HepG2 (cell line): ENCODE data around the gene CCDC183. TPM values are rescaled to one million over a fixed set of nuclear protein-coding genes. Genes with fewer than 3 reads are reported as not detected.

Experiments used
- BCL3 ChIP-seq: sonication (generic); formaldehyde crosslinking; IDR thresholded peaks from 2 replicates; pipeline ENCODE4 v1.5.1; 2020; ENCODE audit warnings: mild to moderate bottlenecking, missing genetic modification reagents, moderate library complexity
- GPBP1L1 ChIP-seq: sonication (generic); formaldehyde crosslinking; IDR thresholded peaks from 2 replicates; pipeline ENCODE4 v1.5.0; 2020; ENCODE audit warnings: mild to moderate bottlenecking, missing genetic modification reagents
- HMG20B ChIP-seq: conservative IDR thresholded peaks from 2 replicates; pipeline ENCODE4 v1.6.1; 2016; ENCODE audit warnings: missing genetic modification reagents, missing compliant biosample characterization
- NFE2L1 ChIP-seq: sonication (generic); formaldehyde crosslinking; IDR thresholded peaks from 2 replicates; pipeline ENCODE4 v1.4.0; 2020; ENCODE audit warnings: missing genetic modification reagents, mild to moderate bottlenecking, borderline replicate concordance
- NKX3-1 ChIP-seq: sonication (generic); formaldehyde crosslinking; IDR thresholded peaks from 2 replicates; pipeline ENCODE4 v1.5.0; 2020; ENCODE audit warnings: missing genetic modification reagents
- PAF1 ChIP-seq: IDR thresholded peaks from 2 replicates; pipeline ENCODE4 v1.6.1; 2016; ENCODE audit warnings: missing genetic modification reagents, missing compliant biosample characterization
- POLR2A ChIP-seq, 2 experiments: IDR thresholded peaks; 2 replicates each; pipeline ENCODE4 v1.6.1; 2011; ENCODE audit warnings: low read depth in 2 of 2, low read length in 2 of 2, mild to moderate bottlenecking in 1 of 2, moderate library complexity in 1 of 2; ENCODE audit not compliant: insufficient read depth in 1 of 2
- POLR2G ChIP-seq: fragments of 200-400 bp; formaldehyde crosslinking; IDR thresholded peaks from 2 replicates; pipeline ENCODE4 v1.6.1; 2018; ENCODE audit warnings: mild to moderate bottlenecking, low read depth, low read length, moderate library complexity
- RNF219 ChIP-seq: sonication (generic); formaldehyde crosslinking; IDR thresholded peaks from 2 replicates; pipeline ENCODE4 v1.5.0; 2020; ENCODE audit warnings: mild to moderate bottlenecking, missing genetic modification reagents
- RXRB ChIP-seq: IDR thresholded peaks from 2 replicates; pipeline ENCODE4 v1.6.1; 2016; ENCODE audit warnings: borderline replicate concordance, missing genetic modification reagents, missing compliant biosample characterization
- SMARCC2 ChIP-seq: fragments of 450-650 bp; IDR thresholded peaks from 2 replicates; pipeline ENCODE4 v1.6.1; 2017; ENCODE audit warnings: antibody characterized with exemption, mild to moderate bottlenecking
- TERF1 ChIP-seq: sonication (generic); formaldehyde crosslinking; IDR thresholded peaks from 2 replicates; pipeline ENCODE4 v1.8.0; 2022; ENCODE audit warnings: mild to moderate bottlenecking, missing genetic modification reagents, moderate library complexity
- ZFP41 ChIP-seq: sonication (generic); formaldehyde crosslinking; IDR thresholded peaks from 2 replicates; pipeline ENCODE4 v1.4.0; 2020; ENCODE audit warnings: mild to moderate bottlenecking, missing genetic modification reagents, borderline replicate concordance
- ZNF10 ChIP-seq: sonication (generic); formaldehyde crosslinking; IDR thresholded peaks from 2 replicates; pipeline ENCODE4 v1.4.0; 2020; ENCODE audit warnings: mild to moderate bottlenecking, low read depth, missing genetic modification reagents, borderline replicate concordance
- ZNF430 ChIP-seq: sonication (generic); formaldehyde crosslinking; IDR thresholded peaks from 2 replicates; pipeline ENCODE4 v1.9.0; 2021; ENCODE audit warnings: mild to moderate bottlenecking, missing genetic modification reagents
- ZNF547 ChIP-seq: sonication (generic); formaldehyde crosslinking; IDR thresholded peaks from 2 replicates; pipeline ENCODE4 v1.5.1; 2020; ENCODE audit warnings: mild to moderate bottlenecking, missing genetic modification reagents
- ZNF749 ChIP-seq: sonication (generic); formaldehyde crosslinking; IDR thresholded peaks from 2 replicates; pipeline ENCODE4 v1.8.0; 2022; ENCODE audit warnings: mild to moderate bottlenecking, missing genetic modification reagents, moderate library complexity, borderline replicate concordance
- ZNF782 ChIP-seq: sonication (generic); formaldehyde crosslinking; IDR thresholded peaks from 2 replicates; pipeline ENCODE4 v1.4.0; 2020; ENCODE audit warnings: missing genetic modification reagents, mild to moderate bottlenecking, borderline replicate concordance
- ZNF883 ChIP-seq: sonication (generic); formaldehyde crosslinking; IDR thresholded peaks from 2 replicates; pipeline ENCODE4 v1.5.1; 2020; ENCODE audit warnings: mild to moderate bottlenecking, missing genetic modification reagents; ENCODE audit errors: not compliant biosample characterization
- polyA plus RNA-seq, 8 experiments: library from polyadenylated mRNA; depleted of rRNA in 3 of 8; stranded (reverse) in 7 of 8; unstranded in 1 of 8; fragments of >200 nt; fragmentation: Illumina TruSeq in 4 of 8; extraction: Trizol in 4 of 8; gene quantifications; 2 replicates each; pipeline versions ENCODE4 v1.2.1 to v1.2.3, GENCODE V29; 2011 to 2016; ENCODE audit warnings: low read depth in 4 of 8, missing spikeins in 1 of 8, mixed read lengths in 1 of 8; ENCODE audit not compliant: insufficient read depth in 1 of 8
- total RNA-seq, 5 experiments: library from RNA; depleted of rRNA; stranded (reverse); fragments of >200 nt; fragmentation: Illumina TruSeq; extraction: Trizol; gene quantifications; 2 replicates each; pipeline ENCODE4 v1.2.3, GENCODE V29; 2016; ENCODE audit warnings: low read depth in 1 of 5
- TF ChIP-seq, protein P1 (sequence below): IDR thresholded peaks from 2 replicates; pipeline ENCODE4 v1.6.1; 2016; ENCODE audit warnings: low read depth, borderline replicate concordance
- TF ChIP-seq, protein P2 (sequence below): sonication (generic); formaldehyde crosslinking; IDR thresholded peaks from 2 replicates; pipeline ENCODE4 v1.5.0; 2020; ENCODE audit warnings: missing genetic modification reagents

The CCDC183 gene
- total and polyA plus RNA-seq, 2 of the 13 experiments (the other 11 are each of a cell fraction or from before 2014, with no cell fraction given), result 5.0 to 66.4 TPM

DNA sequence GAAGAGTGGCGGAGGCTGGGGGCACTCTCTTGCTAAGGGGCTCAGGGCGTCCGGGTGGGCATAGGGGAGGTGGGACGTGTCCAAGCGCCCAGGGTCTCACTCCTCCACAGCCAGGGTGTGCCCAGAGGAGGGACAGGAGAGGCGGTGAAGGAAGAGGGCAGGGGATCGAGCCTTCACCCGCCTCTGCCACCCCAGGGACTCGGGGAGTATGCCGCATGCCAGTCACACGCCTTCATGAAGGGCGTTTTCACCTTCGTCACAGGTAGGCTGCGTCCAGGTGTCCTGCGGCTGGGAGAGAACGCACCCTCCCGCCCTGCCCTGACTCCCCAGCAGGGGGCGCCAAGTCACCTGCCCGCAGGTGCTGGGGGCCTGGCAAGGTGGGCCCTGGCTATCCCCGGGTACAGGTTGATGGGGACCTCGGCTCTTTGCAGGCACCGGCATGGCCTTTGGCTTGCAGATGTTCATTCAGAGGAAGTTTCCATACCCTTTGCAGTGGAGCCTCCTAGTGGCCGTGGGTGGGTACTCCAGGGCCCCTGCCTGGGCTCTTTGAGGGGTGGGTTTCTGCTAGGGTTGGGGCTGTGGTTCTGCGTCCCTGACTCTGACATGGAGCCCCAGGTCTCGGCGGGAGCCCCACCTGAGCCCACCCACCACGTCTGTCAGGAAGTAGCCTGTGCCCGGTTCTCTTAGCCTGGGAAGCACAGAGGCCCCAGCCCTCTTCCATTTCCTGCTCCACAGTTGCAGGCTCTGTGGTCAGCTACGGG is 4.4 kb upstream of the CCDC183 start (continued):
- TF ChIP-seq RNF219 (CRISPR knock-in tag) (no peak), NFE2L1 (0 out of 2 replicates have a peak, but pooled peaks have one; percentile 18), HMG20B (CRISPR knock-in tag) (no peak), ZNF749 (CRISPR knock-in tag) (no peak), ZNF782 (no peak), PAF1 (no peak), ZFP41 (CRISPR knock-in tag) (no peak), TERF1 (no peak), ZNF430 (CRISPR knock-in tag) (0 out of 2 replicates have a peak, but pooled peaks have one; percentile 32), SMARCC2 (no peak), GPBP1L1 (CRISPR knock-in tag) (no peak), ZNF10 (CRISPR knock-in tag) (no peak), RXRB (CRISPR knock-in tag) (0 out of 2 replicates have a peak, but pooled peaks have one; percentile 10), NKX3-1 (CRISPR knock-in tag) (no peak), ZNF883 (CRISPR knock-in tag) (no peak), POLR2G (peak; percentile 23; the same call in 1 of the 2 replicates), POLR2A (IDR thresholded peaks at IDR 0.05; ENCODE audit: insufficient read depth in 1 of 2, low read depth in 2 of 2, low read length in 2 of 2) (no peak), BCL3 (CRISPR knock-in tag) (peak; percentile 25; the same call in 1 of the 2 replicates), ZNF547 (CRISPR knock-in tag) (peak; percentile 20)
- TF ChIP-seq, protein P1, sequence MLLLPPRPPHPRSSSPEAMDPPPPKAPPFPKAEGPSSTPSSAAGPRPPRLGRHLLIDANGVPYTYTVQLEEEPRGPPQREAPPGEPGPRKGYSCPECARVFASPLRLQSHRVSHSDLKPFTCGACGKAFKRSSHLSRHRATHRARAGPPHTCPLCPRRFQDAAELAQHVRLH (CRISPR knock-in tag), result no peak
- TF ChIP-seq, protein P2, sequence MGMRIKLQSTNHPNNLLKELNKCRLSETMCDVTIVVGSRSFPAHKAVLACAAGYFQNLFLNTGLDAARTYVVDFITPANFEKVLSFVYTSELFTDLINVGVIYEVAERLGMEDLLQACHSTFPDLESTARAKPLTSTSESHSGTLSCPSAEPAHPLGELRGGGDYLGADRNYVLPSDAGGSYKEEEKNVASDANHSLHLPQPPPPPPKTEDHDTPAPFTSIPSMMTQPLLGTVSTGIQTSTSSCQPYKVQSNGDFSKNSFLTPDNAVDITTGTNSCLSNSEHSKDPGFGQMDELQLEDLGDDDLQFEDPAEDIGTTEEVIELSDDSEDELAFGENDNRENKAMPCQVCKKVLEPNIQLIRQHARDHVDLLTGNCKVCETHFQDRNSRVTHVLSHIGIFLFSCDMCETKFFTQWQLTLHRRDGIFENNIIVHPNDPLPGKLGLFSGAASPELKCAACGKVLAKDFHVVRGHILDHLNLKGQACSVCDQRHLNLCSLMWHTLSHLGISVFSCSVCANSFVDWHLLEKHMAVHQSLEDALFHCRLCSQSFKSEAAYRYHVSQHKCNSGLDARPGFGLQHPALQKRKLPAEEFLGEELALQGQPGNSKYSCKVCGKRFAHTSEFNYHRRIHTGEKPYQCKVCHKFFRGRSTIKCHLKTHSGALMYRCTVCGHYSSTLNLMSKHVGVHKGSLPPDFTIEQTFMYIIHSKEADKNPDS (CRISPR knock-in tag), result peak; percentile 67; the same call in 1 of the 2 replicates
